Mesenchymal stem cell (in vitro differentiated cells and primary cell): Measurements from ENCODE around the gene TNFSF18.

Source experiments
- DNase-seq: peaks from one replicate; pipeline ENCODE4 v3.0.0-alpha.2; 2013
- H2AFZ ChIP-seq: one replicate; pipeline ENCODE4 v1.6.1; 2013; ENCODE audit warnings: low read depth, mild to moderate bottlenecking, control low read depth, inconsistent platforms, low read length, moderate library complexity
- H2AK5ac ChIP-seq: 2 replicates; pipeline ENCODE4 v1.6.1; 2013; ENCODE audit warnings: low read length, moderate library complexity, mild to moderate bottlenecking, inconsistent platforms; ENCODE audit not compliant: severe bottlenecking
- H2BK120ac ChIP-seq: one replicate; pipeline ENCODE4 v1.6.1; 2013; ENCODE audit warnings: low read depth, mild to moderate bottlenecking, inconsistent platforms, low read length, moderate library complexity
- H2BK12ac ChIP-seq, 2 experiments: one replicate each; pipeline ENCODE4 v1.6.1; 2013; ENCODE audit warnings: inconsistent platforms in 2 of 2, low read length in 2 of 2, mild to moderate bottlenecking in 2 of 2, moderate library complexity in 2 of 2, control low read depth in 1 of 2
- H2BK15ac ChIP-seq: one replicate; pipeline ENCODE4 v1.6.1; 2013; ENCODE audit warnings: mild to moderate bottlenecking, low read depth, inconsistent platforms; ENCODE audit not compliant: poor library complexity, severe bottlenecking
- H2BK5ac ChIP-seq: 2 replicates; pipeline ENCODE4 v1.6.1; 2013; ENCODE audit warnings: low read depth, mild to moderate bottlenecking, low read length, control low read depth, inconsistent platforms; ENCODE audit not compliant: poor library complexity, severe bottlenecking
- H3K14ac ChIP-seq, 2 experiments: one replicate each; pipeline ENCODE4 v1.6.1; 2013; ENCODE audit warnings: inconsistent platforms in 2 of 2, low read length in 2 of 2, control low read depth in 1 of 2, mild to moderate bottlenecking in 1 of 2, moderate library complexity in 1 of 2
- H3K18ac ChIP-seq, 2 experiments: one replicate each; pipeline ENCODE4 v1.6.1; 2013; ENCODE audit warnings: inconsistent platforms in 2 of 2, low read length in 2 of 2, control low read depth in 1 of 2, low read depth in 1 of 2, mild to moderate bottlenecking in 1 of 2
- H3K23ac ChIP-seq, 2 experiments: one replicate each; pipeline ENCODE4 v1.6.1; 2013; ENCODE audit warnings: inconsistent platforms in 2 of 2, low read length in 2 of 2, mild to moderate bottlenecking in 2 of 2, moderate library complexity in 2 of 2, control low read depth in 1 of 2
- H3K27ac ChIP-seq: 2 replicates; pipeline ENCODE4 v1.5.1; 2013; ENCODE audit warnings: mild to moderate bottlenecking, moderate library complexity, low read length, control low read depth, inconsistent platforms; ENCODE audit not compliant: poor library complexity, severe bottlenecking
- H3K27me3 ChIP-seq, 2 experiments: 2 replicates each; pipeline versions ENCODE4 v1.6.1 to v1.7.0; 2013; ENCODE audit warnings: low read length in 2 of 2, mild to moderate bottlenecking in 2 of 2, moderate library complexity in 2 of 2, control low read depth in 1 of 2, inconsistent platforms in 1 of 2; ENCODE audit not compliant: control insufficient read depth in 1 of 2, insufficient read depth in 1 of 2
- H3K36me3 ChIP-seq, 2 experiments: 2 replicates each; pipeline versions ENCODE4 v1.6.1 to v1.7.0; 2013; ENCODE audit warnings: low read length in 2 of 2, control low read depth in 1 of 2, inconsistent platforms in 1 of 2, low read depth in 1 of 2, mild to moderate bottlenecking in 1 of 2; ENCODE audit not compliant: insufficient read depth in 2 of 2, control insufficient read depth in 1 of 2
- H3K4ac ChIP-seq, 2 experiments: one replicate each; pipeline ENCODE4 v1.6.1; 2013; ENCODE audit warnings: inconsistent platforms in 2 of 2, low read length in 2 of 2, mild to moderate bottlenecking in 2 of 2, moderate library complexity in 2 of 2, control low read depth in 1 of 2, low read depth in 1 of 2
- H3K4me1 ChIP-seq: 2 replicates; pipeline ENCODE4 v1.6.1; 2013; ENCODE audit warnings: low read depth, low read length, control low read depth; ENCODE audit not compliant: control insufficient read depth, insufficient read depth
- H3K4me2 ChIP-seq: 2 replicates; pipeline ENCODE4 v1.6.1; 2013; ENCODE audit warnings: low read length, mild to moderate bottlenecking, inconsistent platforms; ENCODE audit not compliant: poor library complexity, severe bottlenecking
- H3K4me3 ChIP-seq, 2 experiments: 2 replicates each; pipeline versions ENCODE4 v1.5.1 to v1.7.0; 2013; ENCODE audit warnings: low read length in 2 of 2, mild to moderate bottlenecking in 2 of 2, control low read depth in 1 of 2, low read depth in 1 of 2; ENCODE audit not compliant: insufficient read depth in 1 of 2
- H3K79me1 ChIP-seq: replicated peaks from 2 replicates; pipeline ENCODE4 v1.6.1; 2013; ENCODE audit warnings: mild to moderate bottlenecking, control low read depth, low read length, inconsistent platforms; ENCODE audit not compliant: poor library complexity, severe bottlenecking
- H3K9ac ChIP-seq: 2 replicates; pipeline ENCODE4 v1.7.0; 2013; ENCODE audit warnings: mild to moderate bottlenecking, low read length, moderate library complexity
- H3K9me3 ChIP-seq: 2 replicates; pipeline ENCODE4 v1.7.0; 2013; ENCODE audit warnings: mild to moderate bottlenecking, low read length; ENCODE audit not compliant: control insufficient read depth
- H4K8ac ChIP-seq: one replicate; pipeline ENCODE4 v1.6.1; 2013; ENCODE audit warnings: inconsistent platforms, mild to moderate bottlenecking, low read length, moderate library complexity
- H4K91ac ChIP-seq: one replicate; pipeline ENCODE4 v1.6.1; 2013; ENCODE audit warnings: mild to moderate bottlenecking, low read length, inconsistent platforms
- WGBS: methylation state at CpG from one replicate; pipeline ENCODE4 v1.1.7; 2013; ENCODE audit warnings: mixed read lengths; 5-methylcytosine and 5-hydroxymethylcytosine counted together

Gene TNFSF18

GRCh38 chr1:173043253-173043652 lies 7.5 kb downstream of the TNFSF18 start:
- no peak overlapping the region for H3K23ac ChIP-seq
- H3K9me3 ChIP-seq = no peaks in the 10 kb centered on the region
- no peak overlapping the region for H3K4me3 ChIP-seq
- H4K8ac ChIP-seq = no peak overlapping the region
- no peak overlapping the region for H4K91ac ChIP-seq
- H3K27ac ChIP-seq = peak overlapping the region; percentile 76
- H3K4me2 ChIP-seq = no peak overlapping the region
- no peaks in the 10 kb centered on the region for H3K27me3 ChIP-seq
- no peak overlapping the region for H2BK120ac ChIP-seq
- H2BK12ac ChIP-seq = no peak overlapping the region
- H3K18ac ChIP-seq = no peak overlapping the region
- no peak overlapping the region for H2BK15ac ChIP-seq
- peak; percentile 75 for DNase-seq
- H3K4me1 ChIP-seq = no peaks in the 10 kb centered on the region
- no peak overlapping the region for H3K9ac ChIP-seq
- no peak overlapping the region for H3K14ac ChIP-seq
- H2AK5ac ChIP-seq = no peak overlapping the region
- no peak overlapping the region for H2BK5ac ChIP-seq
- no peak overlapping the region for H2AFZ ChIP-seq
- H3K4ac ChIP-seq = no peak overlapping the region
- no peaks in the 10 kb centered on the region for H3K79me1 ChIP-seq
- no peaks in the 10 kb centered on the region for H3K36me3 ChIP-seq

GRCh38 chr1:173042806-173043205 lies 7.9 kb downstream of the TNFSF18 start:
- H3K23ac ChIP-seq = no peak overlapping the region
- H2BK15ac ChIP-seq = no peak overlapping the region
- no peak overlapping the region for H3K4me3 ChIP-seq
- H4K8ac ChIP-seq = no peak overlapping the region
- H3K79me1 ChIP-seq = no peaks in the 10 kb centered on the region
- H3K4ac ChIP-seq = no peak overlapping the region
- no peak overlapping the region for H3K14ac ChIP-seq
- no peak overlapping the region for H2BK120ac ChIP-seq
- no peak overlapping the region for H2BK12ac ChIP-seq
- H3K18ac ChIP-seq = peak overlapping the region in 1 of 2 experiments; percentile 40
- no peaks in the 10 kb centered on the region for H3K9me3 ChIP-seq
- no peaks in the 10 kb centered on the region for H3K27me3 ChIP-seq
- H3K4me2 ChIP-seq = no peak overlapping the region
- WGBS = 75% methylated on average over 3 of the region's 3 CpGs
- H3K36me3 ChIP-seq = no peaks in the 10 kb centered on the region
- H3K27ac ChIP-seq = peak overlapping the region; percentile 76
- no peak overlapping the region for H3K9ac ChIP-seq
- no peak overlapping the region for H2AFZ ChIP-seq
- H2AK5ac ChIP-seq = no peak overlapping the region
- no peak overlapping the region for H2BK5ac ChIP-seq
- H4K91ac ChIP-seq = no peak overlapping the region
- no peak for DNase-seq
- H3K4me1 ChIP-seq = no peaks in the 10 kb centered on the region

GRCh38 chr1:173039626-173040025 lies 11.1 kb downstream of the TNFSF18 start:
- Histone ChIP-seq H3K4ac (no peak overlapping the region), H3K27me3 (no peaks in the 10 kb centered on the region), H4K8ac (no peak overlapping the region), H3K79me1 (no peaks in the 10 kb centered on the region), H3K27ac (no peak overlapping the region), H3K4me3 (no peak overlapping the region), H2BK5ac (no peak overlapping the region), H2BK120ac (no peak overlapping the region), H3K14ac (no peak overlapping the region), H3K9ac (no peak overlapping the region), H3K23ac (no peak overlapping the region), H2BK12ac (no peak overlapping the region), H3K4me2 (no peak overlapping the region), H3K36me3 (no peaks in the 10 kb centered on the region), H2AFZ (no peak overlapping the region), H4K91ac (no peak overlapping the region), H3K18ac (no peak overlapping the region), H3K9me3 (no peaks in the 10 kb centered on the region), H2BK15ac (no peak overlapping the region), H3K4me1 (no peaks in the 10 kb centered on the region), H2AK5ac (no peak overlapping the region)
- no peak for DNase-seq

GRCh38 chr1:173038875-173039554 lies 11.7 kb downstream of the TNFSF18 start:
- Histone ChIP-seq H3K9me3 (no peaks in the 10 kb centered on the region), H3K36me3 (no peaks in the 10 kb centered on the region), H2BK5ac (no peak overlapping the region), H3K18ac (peak overlapping the region in 1 of 2 experiments; percentile 5), H2BK15ac (no peak overlapping the region), H2BK12ac (no peak overlapping the region), H3K27me3 (no peaks in the 10 kb centered on the region), H3K27ac (no peak overlapping the region), H3K4ac (no peak overlapping the region), H3K23ac (peak overlapping the region in 1 of 2 experiments; percentile 22), H3K79me1 (no peaks in the 10 kb centered on the region), H3K14ac (no peak overlapping the region), H4K8ac (no peak overlapping the region), H2AFZ (no peak overlapping the region), H3K4me3 (no peak overlapping the region), H2BK120ac (no peak overlapping the region), H4K91ac (no peak overlapping the region), H3K4me1 (no peaks in the 10 kb centered on the region), H2AK5ac (no peak overlapping the region), H3K9ac (no peak overlapping the region), H3K4me2 (no peak overlapping the region)
- 100% methylated on average over 1 of the region's 2 CpGs for WGBS
- DNase-seq = no peak
